Large intestine (tissue), 3 donors: Measurements from ENCODE around the gene RFC2. TPM values are rescaled to one million over a fixed set of nuclear protein-coding genes. Genes with fewer than 3 reads are reported as not detected.
"Not testable (repeated sequence)": the region's sequence is repeated elsewhere in the genome, so short reads cannot be mapped to it uniquely, and the experiment has no call there.

Source experiments
- DNase-seq, 2 donors: peaks; one replicate each; pipeline versions ENCODE4 v3.0.0 to v3.0.0-alpha.2; 2013
- H3K27ac ChIP-seq: one replicate; pipeline ENCODE4 v1.5.1; 2013; ENCODE audit warnings: low read length
- H3K27me3 ChIP-seq: 2 replicates; pipeline ENCODE4 v1.6.1; 2013; ENCODE audit warnings: low read length; ENCODE audit not compliant: control insufficient read depth, insufficient read depth
- H3K36me3 ChIP-seq: 2 replicates; pipeline ENCODE4 v1.6.1; 2013; ENCODE audit warnings: low read length; ENCODE audit not compliant: control insufficient read depth, insufficient read depth
- H3K4me1 ChIP-seq: one replicate; pipeline ENCODE4 v1.6.1; 2013; ENCODE audit warnings: low read length; ENCODE audit not compliant: control insufficient read depth, insufficient read depth
- H3K4me3 ChIP-seq: one replicate; pipeline ENCODE4 v1.5.1; 2013; ENCODE audit warnings: low read length
- H3K9me3 ChIP-seq: one replicate; pipeline ENCODE4 v1.6.1; 2013; ENCODE audit warnings: mild to moderate bottlenecking, low read depth, low read length, moderate library complexity; ENCODE audit not compliant: control insufficient read depth
- WGBS: methylation state at CpG from one replicate; pipeline ENCODE4 v1.1.5; 2013; ENCODE audit warnings: low lambda C conversion rate; ENCODE audit not compliant: insufficient coverage; 5-methylcytosine and 5-hydroxymethylcytosine counted together
- polyA plus RNA-seq: library from polyadenylated mRNA; unstranded; fragments of 120-200 nt; gene quantifications from one replicate; pipeline ENCODE4 v1.2.1, GENCODE V29; 2013

Gene RFC2
- polyA plus RNA-seq, 1 donor: 19.5 TPM

DNA sequence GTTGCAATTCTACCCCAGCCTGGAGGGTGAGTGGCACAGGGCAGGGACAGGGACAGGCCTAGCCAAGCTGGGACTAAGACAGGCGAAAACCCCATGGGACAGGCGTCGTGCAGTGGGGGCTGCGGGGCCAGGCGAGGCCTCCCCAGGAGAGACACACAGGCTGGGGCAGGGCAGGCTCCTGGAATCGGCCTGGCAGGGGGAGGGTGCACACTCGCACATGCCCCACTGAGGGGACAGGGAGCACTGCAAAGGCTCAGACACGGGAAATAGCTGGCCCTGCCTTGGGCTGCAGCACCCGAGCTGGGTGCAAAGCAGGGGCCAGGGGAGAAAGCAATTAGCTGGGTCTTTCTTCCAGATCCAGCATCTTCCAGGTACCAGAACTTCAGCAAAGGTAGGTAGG, 34.0 kb downstream of the RFC2 start:
- no peaks in the 10 kb centered on the region for H3K27me3 ChIP-seq
- H3K4me3 ChIP-seq: no peak overlapping the region
- H3K36me3 ChIP-seq: peaks cover 4% of the 10 kb centered on the region
- no CpG with 5 or more reads among the region's 9 CpGs for WGBS
- no peak for DNase-seq
- peaks cover 4% of the 10 kb centered on the region for H3K9me3 ChIP-seq
- H3K4me1 ChIP-seq: no peaks in the 10 kb centered on the region
- H3K27ac ChIP-seq: no peak overlapping the region

DNA sequence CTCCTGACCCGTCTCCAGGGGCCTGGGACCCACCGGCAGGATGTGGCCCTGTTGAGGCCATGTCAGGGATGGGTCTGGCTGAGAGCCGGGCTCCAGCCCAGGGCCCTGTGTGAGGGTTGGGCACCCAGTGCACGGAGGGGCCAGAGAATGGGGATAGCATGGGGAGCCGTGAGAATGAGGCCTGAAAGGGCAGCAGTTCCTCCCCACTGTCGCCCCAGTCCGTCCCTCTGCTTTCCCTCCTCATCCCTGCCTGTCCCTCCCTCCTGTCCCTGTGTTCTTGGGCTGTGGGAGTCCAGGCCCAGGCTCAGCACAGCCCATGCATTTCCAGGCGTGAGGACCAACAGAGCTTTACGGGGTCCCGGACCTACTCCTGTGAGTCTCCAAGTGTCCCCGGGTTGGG, 34.8 kb downstream of the RFC2 start:
- H3K4me3 ChIP-seq: no peak overlapping the region
- WGBS: no CpG with 5 or more reads among the region's 11 CpGs
- H3K27ac ChIP-seq: no peak overlapping the region
- H3K36me3 ChIP-seq: peaks cover 2% of the 10 kb centered on the region
- H3K9me3 ChIP-seq: peaks cover 4% of the 10 kb centered on the region
- H3K4me1 ChIP-seq: no peaks in the 10 kb centered on the region
- DNase-seq: no peak
- H3K27me3 ChIP-seq: no peaks in the 10 kb centered on the region

DNA sequence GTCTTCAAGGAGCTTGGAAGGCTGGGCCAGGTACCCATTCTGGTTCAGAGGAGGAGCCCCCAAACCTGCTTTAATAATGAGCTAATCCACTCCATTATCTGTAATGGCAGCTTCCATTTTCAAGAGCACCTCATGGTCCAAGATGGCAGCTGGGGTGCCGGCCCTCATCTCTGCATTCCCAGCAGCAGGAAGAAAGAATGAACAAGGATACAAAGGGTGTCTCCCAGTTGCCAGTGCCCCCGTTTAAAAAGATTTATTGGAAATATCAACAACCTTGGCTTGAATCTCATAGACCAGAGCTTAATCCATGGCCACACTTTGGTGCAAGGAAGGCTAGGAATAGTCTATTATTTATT, 35.9 kb downstream of the RFC2 start:
- no CpG with 5 or more reads among the region's 2 CpGs for WGBS
- no peak overlapping the region for H3K27ac ChIP-seq
- peaks cover 4% of the 10 kb centered on the region for H3K9me3 ChIP-seq
- no peaks in the 10 kb centered on the region for H3K27me3 ChIP-seq
- no peaks in the 10 kb centered on the region for H3K36me3 ChIP-seq
- no peak overlapping the region for H3K4me3 ChIP-seq
- DNase-seq: no peak
- H3K4me1 ChIP-seq: no peaks in the 10 kb centered on the region

DNA sequence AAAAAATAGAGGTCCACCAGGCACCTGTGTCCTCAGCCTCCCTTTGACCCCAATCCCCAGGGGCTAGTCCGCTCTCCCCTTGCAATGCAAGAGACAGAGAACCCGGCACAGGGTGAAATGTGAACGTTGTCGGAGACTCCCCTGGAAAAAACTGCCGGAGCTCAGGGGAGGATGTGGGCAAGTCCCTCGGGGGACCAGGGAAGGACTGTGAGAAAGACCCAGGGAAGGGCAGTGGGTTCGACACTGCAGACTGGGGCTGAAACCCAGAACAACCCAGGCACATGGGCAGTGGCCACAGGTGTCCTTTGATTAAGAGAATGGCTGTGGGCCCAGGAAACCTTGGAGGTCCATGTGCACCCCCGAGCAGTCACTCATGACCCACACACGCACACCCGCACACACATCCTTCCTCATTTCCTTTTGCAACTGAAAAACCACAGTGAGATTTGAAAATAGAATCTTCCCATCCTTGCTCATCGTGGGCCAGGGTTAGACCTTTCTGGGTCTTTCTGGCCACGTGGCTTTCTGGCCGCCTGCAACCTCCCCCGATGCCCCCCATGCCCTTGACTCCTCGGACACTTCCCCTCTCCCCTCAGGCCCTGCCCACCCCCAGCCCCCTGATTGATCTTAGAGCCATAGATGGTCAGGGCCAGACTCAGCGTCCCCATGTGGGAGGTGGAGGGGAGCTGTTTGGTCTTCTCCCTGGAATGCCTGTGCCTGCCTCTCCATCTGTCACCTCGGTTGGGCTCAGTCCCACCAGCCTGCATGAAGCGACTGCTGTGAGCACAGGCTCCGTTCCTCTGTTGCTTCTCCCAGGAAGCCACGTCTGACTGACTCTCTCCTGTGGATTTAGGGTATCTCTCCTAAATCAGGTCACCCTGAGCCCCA, 36.5 kb downstream of the RFC2 start:
- no peaks in the 10 kb centered on the region for H3K27me3 ChIP-seq
- peaks cover 4% of the 10 kb centered on the region for H3K9me3 ChIP-seq
- H3K4me3 ChIP-seq: no peak overlapping the region
- no peaks in the 10 kb centered on the region for H3K36me3 ChIP-seq
- H3K27ac ChIP-seq: no peak overlapping the region
- no CpG with 5 or more reads among the region's 20 CpGs for WGBS
- DNase-seq: no peak
- H3K4me1 ChIP-seq: no peaks in the 10 kb centered on the region

DNA sequence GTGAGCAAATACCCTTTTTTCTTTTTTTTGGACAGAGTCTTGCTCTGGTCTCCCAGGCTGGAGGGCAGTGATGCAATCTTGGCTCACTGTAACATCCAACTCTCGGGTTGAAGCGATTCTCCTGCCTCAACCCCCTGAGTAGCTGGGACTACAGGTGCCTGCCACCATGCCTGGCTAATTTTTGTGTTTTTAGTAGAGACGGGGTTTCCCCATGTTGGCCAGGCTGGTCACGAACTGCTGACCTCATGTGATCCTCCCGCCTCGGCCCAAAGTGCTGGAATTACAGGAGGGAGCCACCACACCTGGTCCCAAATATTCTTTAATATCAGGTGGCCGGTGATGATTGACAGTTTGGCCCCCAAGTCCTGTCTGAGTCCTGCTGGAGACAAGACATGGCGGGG, 37.8 kb downstream of the RFC2 start:
- DNase-seq: no peak
- Histone ChIP-seq H3K4me3 (no peak overlapping the region), H3K27ac (no peak overlapping the region), H3K36me3 (no peaks in the 10 kb centered on the region), H3K4me1 (no peaks in the 10 kb centered on the region), H3K9me3 (peaks cover 4% of the 10 kb centered on the region), H3K27me3 (no peaks in the 10 kb centered on the region)
- WGBS: no CpG with 5 or more reads among the region's 8 CpGs

DNA sequence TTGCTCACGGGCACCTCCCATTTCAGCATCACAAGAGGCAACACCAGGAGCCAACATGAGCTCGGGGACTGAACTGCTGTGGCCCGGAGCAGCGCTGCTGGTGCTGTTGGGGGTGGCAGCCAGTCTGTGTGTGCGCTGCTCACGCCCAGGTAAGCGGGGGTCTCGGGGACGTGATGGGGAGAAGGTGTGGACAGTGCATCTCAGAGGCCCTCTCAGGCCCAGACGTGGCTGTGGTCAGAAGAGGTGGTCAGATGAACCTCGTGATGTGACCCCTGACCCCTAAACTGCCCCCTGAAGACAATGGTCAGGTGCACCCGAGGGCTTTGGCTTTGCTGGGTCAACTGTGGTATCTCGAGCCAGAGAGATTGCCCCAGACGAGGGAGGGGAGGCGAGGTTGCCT, 38.3 kb downstream of the RFC2 start:
- no peak overlapping the region for H3K4me3 ChIP-seq
- DNase-seq: no peak
- H3K27me3 ChIP-seq: no peaks in the 10 kb centered on the region
- WGBS: no CpG with 5 or more reads among the region's 15 CpGs
- H3K36me3 ChIP-seq: no peaks in the 10 kb centered on the region
- H3K27ac ChIP-seq: no peak overlapping the region
- peaks cover 4% of the 10 kb centered on the region for H3K9me3 ChIP-seq
- H3K4me1 ChIP-seq: no peaks in the 10 kb centered on the region

DNA sequence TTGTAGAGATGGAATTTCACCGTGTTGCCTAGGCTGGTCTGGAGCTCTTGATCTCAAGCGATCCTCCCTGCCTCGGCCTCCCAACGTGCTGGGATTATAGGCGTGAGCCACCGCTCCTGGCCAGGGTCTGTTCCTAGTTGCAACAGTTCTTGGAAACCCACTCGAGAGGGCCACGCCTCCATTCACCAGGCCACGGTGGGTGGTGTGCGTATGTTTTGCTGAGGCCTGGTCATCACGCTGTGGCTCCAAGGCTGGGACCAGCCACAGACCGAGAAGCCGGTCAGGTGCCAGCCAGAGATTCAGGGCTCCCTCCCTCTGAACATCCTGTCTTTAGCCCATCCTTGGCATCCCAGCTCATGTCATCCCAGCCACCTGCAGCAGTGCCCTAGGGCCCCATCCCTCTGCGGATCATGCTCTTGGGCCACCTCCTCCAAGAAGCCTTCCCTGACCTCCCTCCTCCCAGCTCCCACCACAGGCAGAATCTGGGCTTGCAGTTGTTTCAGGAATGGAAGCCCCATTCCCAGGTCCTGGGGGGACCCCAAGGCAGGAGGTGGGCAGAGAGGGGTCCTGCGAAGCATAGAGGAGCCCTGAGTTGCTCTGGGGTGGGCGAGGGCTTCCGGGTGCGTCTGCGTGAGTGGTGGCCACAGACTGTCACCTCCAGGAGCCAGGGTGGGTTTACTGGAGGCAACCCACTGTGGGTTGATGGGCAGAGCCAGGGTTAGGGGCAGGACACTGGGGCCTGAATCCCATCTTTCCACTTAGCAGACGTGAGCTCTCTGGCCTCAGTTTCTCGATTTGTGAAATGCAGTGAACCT, 39.2 kb downstream of the RFC2 start:
- DNase-seq: no peak
- no CpG with 5 or more reads among the region's 21 CpGs for WGBS
- Histone ChIP-seq H3K27me3 (no peaks in the 10 kb centered on the region), H3K4me3 (no peak overlapping the region), H3K27ac (no peak overlapping the region), H3K9me3 (peaks cover 4% of the 10 kb centered on the region), H3K4me1 (no peaks in the 10 kb centered on the region), H3K36me3 (no peaks in the 10 kb centered on the region)

DNA sequence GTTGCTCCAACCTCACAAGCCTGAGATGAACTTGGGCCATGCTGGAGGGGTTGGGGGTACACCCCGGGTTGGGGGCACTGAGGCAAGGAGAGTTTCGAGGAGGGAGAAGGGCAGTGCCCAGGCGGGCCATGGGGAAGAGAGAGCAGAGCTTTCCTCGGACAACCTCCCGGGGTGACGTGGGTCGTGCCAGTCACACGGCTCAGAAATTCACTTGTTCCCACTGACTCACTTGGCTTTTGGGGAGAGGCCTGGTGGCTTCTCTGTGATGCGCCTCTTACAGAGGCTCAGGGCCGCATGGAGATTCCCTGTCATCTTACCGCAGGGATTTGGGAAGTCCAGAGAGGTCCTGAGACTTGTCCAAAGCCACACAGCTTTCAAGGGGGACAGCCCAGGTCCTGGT, 41.5 kb downstream of the RFC2 start:
- no peak for DNase-seq
- no CpG with 5 or more reads among the region's 11 CpGs for WGBS
- no peaks in the 10 kb centered on the region for H3K9me3 ChIP-seq
- H3K4me3 ChIP-seq: no peak overlapping the region
- no peak overlapping the region for H3K27ac ChIP-seq
- H3K27me3 ChIP-seq: no peaks in the 10 kb centered on the region
- H3K36me3 ChIP-seq: no peaks in the 10 kb centered on the region
- H3K4me1 ChIP-seq: no peaks in the 10 kb centered on the region

DNA sequence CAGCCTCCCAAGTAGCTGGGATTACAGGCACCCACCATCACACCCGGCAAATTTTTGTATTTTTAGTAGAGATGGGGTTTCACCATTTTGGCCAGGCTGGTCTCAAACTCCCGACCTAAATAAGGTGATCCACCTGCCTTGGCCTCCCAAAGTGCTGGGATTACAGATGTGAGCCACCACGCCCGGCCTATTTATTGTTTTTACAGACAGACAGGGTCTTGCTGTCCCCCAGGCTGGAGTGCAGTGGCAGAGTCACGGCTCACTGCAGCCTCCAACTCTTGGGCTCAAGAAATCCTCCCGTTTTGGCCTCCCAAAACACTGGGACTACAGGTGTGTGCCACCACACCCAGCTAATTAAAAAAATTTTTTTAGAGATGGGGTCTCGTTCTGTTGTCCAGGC, 46.0 kb downstream of the RFC2 start:
- H3K27me3 ChIP-seq, H3K9me3 ChIP-seq, H3K4me1 ChIP-seq, H3K36me3 ChIP-seq, H3K27ac ChIP-seq, DNase-seq, H3K4me3 ChIP-seq: not testable (repeated sequence)
- WGBS: no CpG with 5 or more reads among the region's 7 CpGs

DNA sequence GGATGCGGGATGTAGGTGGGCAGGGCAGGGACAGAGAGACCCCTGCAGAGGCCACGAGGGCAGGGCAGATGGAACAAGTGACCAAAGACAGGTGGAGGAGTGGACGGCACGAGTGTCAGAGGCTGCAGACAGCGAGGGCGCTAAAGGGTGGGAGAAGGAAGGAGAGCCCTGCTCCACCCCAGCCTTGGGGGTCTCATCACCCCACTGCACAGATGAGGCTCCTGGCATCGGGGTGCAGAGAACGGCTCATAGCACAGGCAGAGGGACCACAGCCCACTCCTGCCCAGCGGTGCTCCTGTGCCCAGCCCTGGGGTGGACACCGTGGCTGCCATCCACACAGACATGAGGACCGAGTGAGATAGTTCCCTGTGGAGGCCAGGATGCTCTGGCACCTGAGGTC, 46.6 kb downstream of the RFC2 start:
- DNase-seq: no peak
- Histone ChIP-seq H3K36me3 (no peaks in the 10 kb centered on the region), H3K4me3 (no peak overlapping the region), H3K27me3 (peaks cover 4% of the 10 kb centered on the region), H3K27ac (no peak overlapping the region), H3K4me1 (no peaks in the 10 kb centered on the region), H3K9me3 (no peaks in the 10 kb centered on the region)
- 100% methylated on average over 1 of the region's 11 CpGs for WGBS
